Lung (tissue), 12 donors: ENCODE measurements around the gene NR2F1. TPM values are rescaled to one million over a fixed set of nuclear protein-coding genes. Genes with fewer than 3 reads are reported as not detected.

Source experiments
- ATAC-seq: fragments of 200-7000 bp; cut with Tn5 transposase; one replicate; pipeline ENCODE4 v1.9.1; 2020; ENCODE audit warnings: moderate number of reproducible peaks; ENCODE audit not compliant: insufficient read depth, low FRiP score
- DNase-seq, 3 donors: peaks; one replicate each; pipeline ENCODE4 v3.0.0-alpha.2; 2013 to 2017
- H3K27ac ChIP-seq, 2 donors: one replicate each; pipeline ENCODE4 v1.5.1; 2013; ENCODE audit warnings: mild to moderate bottlenecking in 2 of 2, moderate library complexity in 2 of 2, control low read depth in 1 of 2, inconsistent platforms in 1 of 2, low read depth in 1 of 2, low read length in 1 of 2
- H3K27me3 ChIP-seq, 3 donors: one replicate each; pipeline ENCODE4 v1.5.1; 2013; ENCODE audit warnings: low read length in 2 of 3; ENCODE audit not compliant: control insufficient read depth in 3 of 3, insufficient read depth in 3 of 3
- H3K36me3 ChIP-seq, 4 donors: one replicate each; pipeline ENCODE4 v1.5.1; 2013; ENCODE audit warnings: low read length in 4 of 4, mild to moderate bottlenecking in 1 of 4, moderate library complexity in 1 of 4; ENCODE audit not compliant: control insufficient read depth in 4 of 4, insufficient read depth in 4 of 4
- H3K4me1 ChIP-seq, 5 donors: one replicate each; pipeline ENCODE4 v1.5.1; 2013; ENCODE audit warnings: low read length in 5 of 5, mild to moderate bottlenecking in 2 of 5, moderate library complexity in 1 of 5; ENCODE audit not compliant: control insufficient read depth in 5 of 5, insufficient read depth in 5 of 5
- H3K4me3 ChIP-seq: one replicate; pipeline ENCODE4 v1.5.1; 2013; ENCODE audit warnings: mild to moderate bottlenecking, control low read depth, moderate library complexity
- H3K9ac ChIP-seq, 2 donors: one replicate each; pipeline ENCODE4 v1.5.1; 2013; ENCODE audit warnings: low read length in 2 of 2, control low read depth in 1 of 2; ENCODE audit not compliant: insufficient read depth in 1 of 2
- H3K9me3 ChIP-seq, 4 donors: one replicate each; pipeline ENCODE4 v1.5.1; 2013; ENCODE audit warnings: low read length in 3 of 4, mild to moderate bottlenecking in 1 of 4, moderate library complexity in 1 of 4; ENCODE audit not compliant: control insufficient read depth in 4 of 4, insufficient read depth in 3 of 4
- CTCF ChIP-seq: IDR thresholded peaks from 2 replicates; pipeline ENCODE4 v1.5.1; 2012; ENCODE audit warnings: mild to moderate bottlenecking; ENCODE audit errors: control extremely low read depth, extremely low read depth
- WGBS, 2 donors: extraction: QIAGEN DNeasy Blood & Tissue Kit; methylation state at CpG; one replicate each; pipeline ENCODE4 v1.1.7; 2013; 5-methylcytosine and 5-hydroxymethylcytosine counted together
- polyA plus RNA-seq, 2 donors: library from polyadenylated mRNA; stranded (reverse); fragments of 200-250 nt; gene quantifications; one replicate each; pipeline ENCODE4 v1.2.1, GENCODE V29; 2013
- total RNA-seq, 2 donors: library from RNA; depleted of rRNA in 1 of 2; stranded (reverse); fragments of >200 nt in 1 of 2; gene quantifications; one replicate each; pipeline ENCODE4 v1.2.1, GENCODE V29; 2014 to 2021
- donor health status: control.
- donor health status: control.
- donor health status: Bipolar disorder and iron deficiency.
- donor health status: healthy.
- donor health status: DM: yes; HTN: yes; CAD: no.

NR2F1 gene
- total and polyA plus RNA-seq, 4 donors, result 15.2 to 104 (median 58.3) TPM

- peaks cover 0 to 45% (median 20%) of the 10 kb centered on the region in 3 donors for H3K27me3 ChIP-seq
- H3K9me3 ChIP-seq, result no peaks in the 10 kb centered on the region
- TF ChIP-seq CTCF, result no peak
- H3K9ac ChIP-seq, result no peak overlapping the region
- 68 to 81% methylated on average over 9 of the region's 9 CpGs for WGBS, 2 donors
- ATAC-seq (no peak), DNase-seq (no peak)
- H3K36me3 ChIP-seq, result no peaks in the 10 kb centered on the region
- no peak overlapping the region for H3K27ac ChIP-seq
- H3K4me1 ChIP-seq, result peaks cover 0 to 7% (median 4%) of the 10 kb centered on the region in 5 donors
- no peak overlapping the region for H3K4me3 ChIP-seq
These were observed 33.6 kb downstream of the NR2F1 start for GRCh38 chr5:93616538-93617174.

- peak overlapping the region; percentile 65 to 85 for H3K27ac ChIP-seq
- H3K4me3 ChIP-seq, result peak overlapping the region; percentile 53
- peaks cover 0 to 19% (median 0%) of the 10 kb centered on the region in 3 donors for H3K27me3 ChIP-seq
- no peaks in the 10 kb centered on the region for H3K36me3 ChIP-seq
- DNase-seq (peak; percentile 84 to 88 (median 85)), ATAC-seq (peak; percentile 93)
- peaks cover 0 to 7% (median 0%) of the 10 kb centered on the region in 5 donors for H3K4me1 ChIP-seq
- 0 to 1% methylated on average over 62 to 75 of the region's 75 CpGs for WGBS, 2 donors
- peak overlapping the region; percentile 73 to 77 for H3K9ac ChIP-seq
- H3K9me3 ChIP-seq, result no peaks in the 10 kb centered on the region
- TF ChIP-seq CTCF, result no peak
These were observed 37.7 kb downstream of the NR2F1 start for GRCh38 chr5:93620487-93621326.

GRCh38 chr5:93621327-93621798 lies 38.3 kb downstream of the NR2F1 start:
- peak overlapping the region; percentile 47 to 94 for H3K9ac ChIP-seq
- peaks cover 0 to 14% (median 0%) of the 10 kb centered on the region in 3 donors for H3K27me3 ChIP-seq
- H3K4me1 ChIP-seq, result peaks cover 0 to 7% (median 0%) of the 10 kb centered on the region in 5 donors
- TF ChIP-seq CTCF, result no peak
- ATAC-seq (peak; percentile 82), DNase-seq (peak; percentile 93 to 96 (median 93))
- 3% methylated on average over 29 to 41 of the region's 41 CpGs for WGBS, 2 donors
- H3K4me3 ChIP-seq, result peak overlapping the region; percentile 53
- no peaks in the 10 kb centered on the region for H3K9me3 ChIP-seq
- H3K36me3 ChIP-seq, result no peaks in the 10 kb centered on the region
- H3K27ac ChIP-seq, result peak overlapping the region; percentile 65 to 85
